Measurements from ENCODE around the gene ZFYVE28.

DNA sequence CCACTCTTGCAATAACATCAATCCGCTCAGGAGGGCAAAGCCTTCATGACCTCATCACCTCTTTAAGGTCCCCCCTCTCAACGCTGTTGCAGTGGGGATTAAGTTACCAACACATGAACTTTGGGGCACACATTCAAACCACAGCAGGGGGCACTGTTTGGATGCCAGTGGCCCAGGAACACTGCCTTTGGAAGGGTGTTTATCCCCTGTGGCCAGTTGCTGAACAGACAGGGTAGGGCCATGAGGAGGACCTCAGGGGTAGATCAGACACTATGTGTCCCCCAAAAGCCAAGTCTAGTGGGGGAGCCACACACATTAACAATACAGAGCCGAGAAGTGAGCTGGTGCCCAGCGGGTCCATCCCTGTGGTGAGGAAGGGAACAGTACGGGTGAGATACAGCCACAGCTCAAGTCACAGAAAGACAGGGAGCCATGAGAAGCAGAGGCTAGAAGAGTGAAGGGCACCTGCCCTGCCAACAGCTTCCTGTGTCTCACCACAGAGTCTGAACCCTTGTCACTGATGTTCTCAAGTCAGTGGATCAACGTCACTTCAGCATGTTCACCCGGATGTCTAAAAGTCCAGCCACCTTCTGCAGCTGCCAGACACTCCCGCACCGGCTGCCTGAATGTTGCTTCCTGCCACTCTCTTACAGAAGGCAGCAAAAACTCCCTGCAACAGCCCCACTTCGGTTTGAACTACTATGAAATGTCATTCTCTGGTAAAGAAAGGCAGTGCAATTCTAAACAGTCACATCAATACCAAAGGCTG, 136.7 kb downstream of the ZFYVE28 start:
- TF ChIP-seq CTCF (IDR thresholded peaks at IDR 0.05) (no peak), POLR2A (IDR thresholded peaks at IDR 0.05) (no peak)
